Mucosa of rectum (tissue), 2 donors: ENCODE results near the gene AOC2.
A peak's percentile ranks its signal among the peaks of the same experiment; 100 is the strongest.
"Not testable (repeated sequence)": the region's sequence is repeated elsewhere in the genome, so short reads cannot be mapped to it uniquely, and the experiment has no call there.

Experiments used
- H3K27ac ChIP-seq, 2 donors: one replicate each; pipeline ENCODE4 v1.7.0; 2013; ENCODE audit warnings: inconsistent platforms in 2 of 2, low read depth in 2 of 2, low read length in 2 of 2
- H3K27me3 ChIP-seq, 2 donors: one replicate each; pipeline ENCODE4 v1.7.0; 2013; ENCODE audit warnings: low read length in 2 of 2; ENCODE audit not compliant: control insufficient read depth in 2 of 2, insufficient read depth in 2 of 2
- H3K36me3 ChIP-seq, 2 donors: one replicate each; pipeline ENCODE4 v1.7.0; 2013; ENCODE audit warnings: low read length in 2 of 2; ENCODE audit not compliant: control insufficient read depth in 2 of 2, insufficient read depth in 2 of 2
- H3K4me1 ChIP-seq, 2 donors: one replicate each; pipeline ENCODE4 v1.7.0; 2013; ENCODE audit warnings: low read length in 2 of 2, mild to moderate bottlenecking in 1 of 2; ENCODE audit not compliant: control insufficient read depth in 2 of 2, insufficient read depth in 2 of 2
- H3K4me3 ChIP-seq, 2 donors: one replicate each; pipeline ENCODE4 v1.7.0; 2013; ENCODE audit warnings: low read length in 2 of 2
- H3K9ac ChIP-seq, 2 donors: one replicate each; pipeline ENCODE4 v1.7.0; 2013; ENCODE audit warnings: low read length in 2 of 2, low read depth in 1 of 2, mild to moderate bottlenecking in 1 of 2
- H3K9me3 ChIP-seq, 2 donors: one replicate each; pipeline ENCODE4 v1.7.0; 2013; ENCODE audit warnings: low read length in 2 of 2; ENCODE audit not compliant: control insufficient read depth in 2 of 2
- donor health status: healthy.
- donor health status: Normal muscosa, but diverticular disease.

Gene AOC2

GRCh38 chr17:42853597-42853967 lies 9.2 kb downstream of the AOC2 start:
- Histone ChIP-seq H3K27ac (peak overlapping the region in 1 of 2 donors; percentile 80), H3K9ac (no peak overlapping the region), H3K9me3 (no peaks in the 10 kb centered on the region), H3K36me3 (no peaks in the 10 kb centered on the region), H3K4me3 (peak overlapping the region in 1 of 2 donors; percentile 66), H3K27me3 (peaks cover 0 to 8% of the 10 kb centered on the region in 2 donors), H3K4me1 (peaks cover 5% of the 10 kb centered on the region in 2 donors)

- peak overlapping the region in 1 of 2 donors; percentile 80 for H3K27ac ChIP-seq
- no peaks in the 10 kb centered on the region for H3K36me3 ChIP-seq
- no peaks in the 10 kb centered on the region for H3K9me3 ChIP-seq
- H3K9ac ChIP-seq = no peak overlapping the region
- peaks cover 0 to 8% of the 10 kb centered on the region in 2 donors for H3K27me3 ChIP-seq
- H3K4me1 ChIP-seq = peaks cover 3 to 5% of the 10 kb centered on the region in 2 donors
- peak overlapping the region in 1 of 2 donors; percentile 66 for H3K4me3 ChIP-seq
Observed at GRCh38 chr17:42853968-42854790, 9.8 kb downstream of the AOC2 start.

GRCh38 chr17:42855048-42855596 lies 10.7 kb downstream of the AOC2 start:
- no peak overlapping the region for H3K4me3 ChIP-seq
- no peak overlapping the region for H3K9ac ChIP-seq
- peaks cover 0 to 5% of the 10 kb centered on the region in 2 donors for H3K27me3 ChIP-seq
- H3K27ac ChIP-seq = no peak overlapping the region
- no peaks in the 10 kb centered on the region for H3K9me3 ChIP-seq
- peaks cover 3 to 5% of the 10 kb centered on the region in 2 donors for H3K4me1 ChIP-seq
- no peaks in the 10 kb centered on the region for H3K36me3 ChIP-seq

GRCh38 chr17:42856093-42856492 lies 11.7 kb downstream of the AOC2 start:
- not testable (repeated sequence) for H3K4me1 ChIP-seq, H3K9me3 ChIP-seq, H3K27ac ChIP-seq, H3K27me3 ChIP-seq, H3K36me3 ChIP-seq, H3K9ac ChIP-seq, H3K4me3 ChIP-seq

GRCh38 chr17:42856516-42856915 lies 12.1 kb downstream of the AOC2 start:
- not testable (repeated sequence) for H3K9ac ChIP-seq, H3K4me1 ChIP-seq, H3K4me3 ChIP-seq, H3K9me3 ChIP-seq, H3K27me3 ChIP-seq, H3K36me3 ChIP-seq, H3K27ac ChIP-seq

GRCh38 chr17:42857389-42857788 lies 13.0 kb downstream of the AOC2 start:
- H3K4me3 ChIP-seq = no peak overlapping the region
- H3K4me1 ChIP-seq = peaks cover 3 to 4% of the 10 kb centered on the region in 2 donors
- no peak overlapping the region for H3K9ac ChIP-seq
- no peaks in the 10 kb centered on the region for H3K36me3 ChIP-seq
- H3K9me3 ChIP-seq = no peaks in the 10 kb centered on the region
- no peak overlapping the region for H3K27ac ChIP-seq
- peaks cover 0 to 4% of the 10 kb centered on the region in 2 donors for H3K27me3 ChIP-seq

- H3K9me3 ChIP-seq = no peaks in the 10 kb centered on the region
- peaks cover 0 to 7% of the 10 kb centered on the region in 2 donors for H3K4me1 ChIP-seq
- H3K27ac ChIP-seq = no peak overlapping the region
- no peak overlapping the region for H3K4me3 ChIP-seq
- no peaks in the 10 kb centered on the region for H3K36me3 ChIP-seq
- no peak overlapping the region for H3K9ac ChIP-seq
- H3K27me3 ChIP-seq = peaks cover 4 to 9% of the 10 kb centered on the region in 2 donors
Observed at GRCh38 chr17:42865638-42866094, 21.3 kb downstream of the AOC2 start.

GRCh38 chr17:42866216-42866615 lies 21.8 kb downstream of the AOC2 start:
- Histone ChIP-seq H3K27me3 (peaks cover 4 to 9% of the 10 kb centered on the region in 2 donors), H3K9me3 (no peaks in the 10 kb centered on the region), H3K9ac (no peak overlapping the region), H3K36me3 (no peaks in the 10 kb centered on the region), H3K27ac (no peak overlapping the region), H3K4me3 (no peak overlapping the region), H3K4me1 (peaks cover 0 to 7% of the 10 kb centered on the region in 2 donors)

- Histone ChIP-seq H3K4me3 (no peak overlapping the region), H3K27ac (no peak overlapping the region), H3K4me1 (peaks cover 0 to 7% of the 10 kb centered on the region in 2 donors), H3K27me3 (peaks cover 4 to 9% of the 10 kb centered on the region in 2 donors), H3K9me3 (no peaks in the 10 kb centered on the region), H3K36me3 (no peaks in the 10 kb centered on the region), H3K9ac (no peak overlapping the region)
Observed at GRCh38 chr17:42866631-42867575, 22.5 kb downstream of the AOC2 start.
